Neural cell (in vitro differentiated cells): Measurements from ENCODE around the gene MRGPRE. TPM values are rescaled to one million over a fixed set of nuclear protein-coding genes. Genes with fewer than 3 reads are reported as not detected.

Source experiments
- H2AFZ ChIP-seq: fragments of 200-600, 300-800 bp; sonication (generic), shearing (Covaris generic); 2 replicates; pipeline ENCODE4 v1.6.0; 2014; ENCODE audit warnings: low read depth, mild to moderate bottlenecking, antibody characterized with exemption, low read length, moderate library complexity
- H3F3A ChIP-seq: fragments of 200-600 bp; shearing (Covaris generic); 2 replicates; pipeline ENCODE4 v1.6.1; 2016; ENCODE audit warnings: mild to moderate bottlenecking, moderate library complexity, mixed read lengths, antibody characterized with exemption, low read length; ENCODE audit not compliant: insufficient read depth, poor library complexity, severe bottlenecking
- H3K27ac ChIP-seq: fragments of 200-600, 300-800 bp; sonication (generic), shearing (Covaris generic); 2 replicates; pipeline ENCODE4 v1.5.1; 2014; ENCODE audit warnings: mild to moderate bottlenecking, low read length, moderate library complexity
- H3K27me3 ChIP-seq: fragments of 300-800, 200-600 bp; sonication (generic), shearing (Covaris generic); 2 replicates; pipeline ENCODE4 v1.6.0; 2014; ENCODE audit warnings: mild to moderate bottlenecking, low read depth, low read length, moderate library complexity; ENCODE audit not compliant: insufficient read depth
- H3K36me3 ChIP-seq: fragments of 300-800, 200-600 bp; sonication (generic), shearing (Covaris generic); 2 replicates; pipeline ENCODE4 v1.5.1; 2014; ENCODE audit warnings: mild to moderate bottlenecking, antibody characterized with exemption, low read length, moderate library complexity; ENCODE audit not compliant: insufficient read depth
- H3K4me2 ChIP-seq: fragments of 300-800, 200-600 bp; sonication (generic), shearing (Covaris generic); 2 replicates; pipeline ENCODE4 v1.6.0; 2014; ENCODE audit warnings: mild to moderate bottlenecking, low read length
- H3K4me3 ChIP-seq: fragments of 300-800, 200-600 bp; sonication (generic), shearing (Covaris generic); 2 replicates; pipeline ENCODE4 v1.5.1; 2014; ENCODE audit warnings: mild to moderate bottlenecking, low read length, moderate library complexity
- H3K79me2 ChIP-seq: fragments of 200-600 bp; shearing (Covaris generic); replicated peaks from 2 replicates; pipeline ENCODE4 v1.6.0; 2014; ENCODE audit warnings: mild to moderate bottlenecking, low read length, moderate library complexity; ENCODE audit not compliant: insufficient read depth
- H3K9ac ChIP-seq: fragments of 300-800, 200-600 bp; sonication (generic), shearing (Covaris generic); 2 replicates; pipeline ENCODE4 v1.6.1; 2016; ENCODE audit warnings: mild to moderate bottlenecking, low read length, mixed read lengths
- H3K9me2 ChIP-seq: fragments of 200-600 bp; shearing (Covaris generic); 2 replicates; pipeline ENCODE4 v1.6.1; 2016; ENCODE audit warnings: mild to moderate bottlenecking, low read length, mixed read lengths; ENCODE audit not compliant: insufficient read depth
- H3K9me3 ChIP-seq: fragments of 200-600, 300-800 bp; sonication (generic), shearing (Covaris generic); 2 replicates; pipeline ENCODE4 v1.6.1; 2016; ENCODE audit warnings: mild to moderate bottlenecking, mixed run types, low read length, moderate library complexity, mixed read lengths
- H4K20me1 ChIP-seq: fragments of 200-600 bp; shearing (Covaris generic); 2 replicates; pipeline ENCODE4 v1.6.1; 2016; ENCODE audit warnings: mild to moderate bottlenecking, mixed run types; ENCODE audit not compliant: insufficient read depth
- CTCF ChIP-seq: fragments of 450-650 bp; IDR thresholded peaks from 2 replicates; pipeline ENCODE4 v1.5.1; 2014; ENCODE audit warnings: antibody characterized with exemption, mild to moderate bottlenecking, moderate library complexity; ENCODE audit not compliant: poor library complexity, severe bottlenecking
- EP300 ChIP-seq: fragments of 450-650 bp; conservative IDR thresholded peaks from 2 replicates; pipeline ENCODE4 v1.6.1; 2014; ENCODE audit warnings: antibody characterized with exemption, mild to moderate bottlenecking, moderate library complexity; ENCODE audit not compliant: poor library complexity, severe bottlenecking
- EZH2 ChIP-seq: fragments of 200-600, 300-800 bp; shearing (Covaris generic), sonication (generic); IDR thresholded peaks from 2 replicates; pipeline ENCODE4 v1.6.1; 2014; ENCODE audit warnings: antibody characterized with exemption, low read length, borderline replicate concordance, mild to moderate bottlenecking; ENCODE audit not compliant: insufficient read depth, poor library complexity, severe bottlenecking
- MXI1 ChIP-seq: fragments of 450-650 bp; conservative IDR thresholded peaks from 2 replicates; pipeline ENCODE4 v1.6.1; 2014; ENCODE audit warnings: antibody characterized with exemption, mild to moderate bottlenecking; ENCODE audit not compliant: poor library complexity, severe bottlenecking
- POLR2AphosphoS5 ChIP-seq: IDR thresholded peaks from 2 replicates; pipeline ENCODE4 v1.6.1; 2012
- RAD21 ChIP-seq: fragments of 450-650 bp; conservative IDR thresholded peaks from 2 replicates; pipeline ENCODE4 v1.6.1; 2014; ENCODE audit warnings: antibody characterized with exemption, mild to moderate bottlenecking, moderate library complexity
- REST ChIP-seq: IDR thresholded peaks from 2 replicates; pipeline ENCODE4 v1.6.1; 2012; ENCODE audit warnings: borderline replicate concordance
- SMC3 ChIP-seq: fragments of 450-650 bp; conservative IDR thresholded peaks from 2 replicates; pipeline ENCODE4 v1.6.1; 2014; ENCODE audit warnings: antibody characterized with exemption, mild to moderate bottlenecking, moderate library complexity; ENCODE audit not compliant: poor library complexity
- TAF1 ChIP-seq: IDR thresholded peaks from 2 replicates; pipeline ENCODE4 v1.6.1; 2012; ENCODE audit warnings: low read depth
- polyA plus RNA-seq: library from polyadenylated mRNA; depleted of rRNA; stranded (reverse); fragments of >200 nt; gene quantifications from 2 replicates; pipeline ENCODE4 v1.2.3, GENCODE V29; 2014

Gene MRGPRE
- polyA plus RNA-seq, 1 donor from 2014 or later = 0.28 TPM

DNA sequence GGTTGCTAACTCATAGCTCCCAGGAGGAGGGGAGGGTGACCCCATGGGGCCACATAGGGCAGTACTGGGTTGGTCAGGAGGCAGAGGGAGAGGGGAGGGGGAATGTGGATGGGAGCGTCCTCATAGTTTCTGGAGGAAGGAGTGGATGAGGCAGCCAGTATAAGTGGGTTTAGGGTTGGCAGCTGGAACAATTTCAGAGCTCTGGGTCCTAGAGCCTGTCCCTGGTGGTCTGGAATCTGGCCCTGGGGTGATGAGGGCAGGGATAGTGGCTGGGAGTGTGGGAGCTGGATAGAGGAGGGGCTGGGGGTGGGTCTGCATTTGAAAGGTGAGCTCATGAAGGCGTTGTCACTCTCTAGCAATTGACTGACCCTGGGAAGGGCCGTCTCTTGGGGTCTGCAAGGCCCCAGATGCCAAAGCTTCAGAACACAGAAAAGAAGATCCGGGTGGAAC is 8.3 kb downstream of the MRGPRE start:
- Histone ChIP-seq H3K27ac (no peak overlapping the region), H3K4me3 (no peak overlapping the region), H3K9me3 (no peaks in the 10 kb centered on the region), H3K79me2 (no peaks in the 10 kb centered on the region), H2AFZ (no peak overlapping the region), H3K9ac (no peak overlapping the region), H4K20me1 (no peaks in the 10 kb centered on the region), H3K36me3 (no peaks in the 10 kb centered on the region), H3K27me3 (no peaks in the 10 kb centered on the region), H3F3A (no peaks in the 10 kb centered on the region), H3K4me2 (no peak overlapping the region), H3K9me2 (no peaks in the 10 kb centered on the region)
- TF ChIP-seq TAF1 = no peak
- TF ChIP-seq MXI1 = no peak
- TF ChIP-seq EZH2 = no peak
- TF ChIP-seq POLR2AphosphoS5 = no peak
- TF ChIP-seq RAD21 = no peak
- TF ChIP-seq CTCF = no peak
- no peak for TF ChIP-seq SMC3
- no peak for TF ChIP-seq EP300
- no peak for TF ChIP-seq REST

DNA sequence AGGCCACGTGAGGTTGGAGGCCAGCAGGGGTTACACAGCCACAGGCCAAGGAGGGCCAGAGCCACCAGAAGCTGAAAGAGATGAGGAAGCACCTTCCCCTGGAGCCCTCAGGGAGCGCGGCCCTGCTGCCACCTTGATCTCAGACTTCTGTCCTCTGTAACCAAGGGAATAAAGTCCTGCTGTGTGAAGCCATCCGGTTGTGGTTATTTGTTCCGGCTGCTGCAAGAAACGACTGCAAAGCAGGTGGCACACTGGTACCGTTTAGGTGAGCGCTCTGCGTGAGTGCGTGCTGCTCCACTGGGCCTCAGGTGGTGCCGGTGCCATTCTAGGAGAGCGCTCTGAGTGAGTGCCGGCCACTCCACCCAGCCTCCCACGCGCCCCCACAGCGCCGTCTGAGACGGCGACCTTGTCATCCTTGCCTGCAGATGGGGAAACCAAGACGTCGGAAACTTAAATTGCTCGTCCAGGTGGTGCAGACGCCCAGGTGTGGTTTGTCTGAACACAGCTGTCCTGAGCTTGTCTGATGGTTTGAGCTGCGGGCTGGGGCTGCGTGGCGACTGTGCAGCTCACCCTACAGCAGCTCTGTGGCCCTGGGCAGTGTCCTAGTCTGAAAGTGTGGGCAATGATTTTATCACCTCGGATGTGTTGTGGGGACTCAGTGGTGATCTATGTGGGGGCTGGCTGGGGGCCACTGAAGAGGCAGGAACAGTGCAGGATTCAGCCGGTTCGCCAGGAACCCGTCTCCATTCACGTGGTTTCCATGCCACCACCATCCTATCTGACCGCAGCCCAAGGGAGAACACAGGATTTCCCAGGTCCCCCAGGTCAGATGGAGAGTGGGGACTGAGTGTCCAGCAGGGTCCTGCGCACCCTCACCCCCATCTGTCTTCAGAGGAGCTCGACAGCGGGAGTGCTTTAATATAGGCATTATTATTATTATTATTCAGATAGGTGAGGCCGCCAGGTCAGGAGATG is 9.0 kb downstream of the MRGPRE start:
- Histone ChIP-seq H3F3A (no peaks in the 10 kb centered on the region), H2AFZ (no peak overlapping the region), H3K9ac (no peak overlapping the region), H3K36me3 (no peaks in the 10 kb centered on the region), H3K4me3 (no peak overlapping the region), H3K27ac (no peak overlapping the region), H3K9me2 (no peaks in the 10 kb centered on the region), H4K20me1 (no peaks in the 10 kb centered on the region), H3K9me3 (no peaks in the 10 kb centered on the region), H3K27me3 (no peaks in the 10 kb centered on the region), H3K4me2 (no peak overlapping the region), H3K79me2 (no peaks in the 10 kb centered on the region)
- no peak for TF ChIP-seq CTCF
- TF ChIP-seq REST = no peak
- TF ChIP-seq EZH2 = no peak
- TF ChIP-seq POLR2AphosphoS5 = no peak
- no peak for TF ChIP-seq MXI1
- no peak for TF ChIP-seq TAF1
- no peak for TF ChIP-seq SMC3
- no peak for TF ChIP-seq RAD21
- no peak for TF ChIP-seq EP300
